ENCODE measurements around the gene NAT14.
"Not testable (repeated sequence)": the region's sequence is repeated elsewhere in the genome, so short reads cannot be mapped to it uniquely, and the experiment has no call there.

Gene NAT14

GRCh38 chr19:55487924-55488687 is 3.1 kb downstream of the NAT14 start, which contains the start of gene SSC5D:
Gene SSC5D, plus strand, starts transcription at chr19:55488436. Its CDS starts 154 bp downstream, at chr19:55488590.
- no peak for DNase-seq

- DNase-seq: no peak
These were observed 4.2 kb downstream of the NAT14 start for GRCh38 chr19:55488986-55489710.

- DNase-seq: no peak
These were observed 4.9 kb downstream of the NAT14 start for GRCh38 chr19:55489711-55490477.

GRCh38 chr19:55490478-55491432 is 5.8 kb downstream of the NAT14 start:
- no peak for DNase-seq

GRCh38 chr19:55491546-55492360 is 6.8 kb downstream of the NAT14 start:
- no peak for DNase-seq

- DNase-seq: no peak
These were observed 7.5 kb downstream of the NAT14 start for GRCh38 chr19:55492362-55492944.

- no peak for DNase-seq
These were observed 8.2 kb downstream of the NAT14 start for GRCh38 chr19:55493052-55493644.

- DNase-seq: no peak
These were observed 8.7 kb downstream of the NAT14 start for GRCh38 chr19:55493645-55494171.

GRCh38 chr19:55494172-55494761 is 9.3 kb downstream of the NAT14 start:
- DNase-seq: peak; percentile 56

- no peak for DNase-seq
These were observed 10.8 kb downstream of the NAT14 start for GRCh38 chr19:55495646-55496349.

GRCh38 chr19:55496820-55497219 is 11.8 kb downstream of the NAT14 start:
- DNase-seq: not testable (repeated sequence)

GRCh38 chr19:55497763-55498162 is 12.8 kb downstream of the NAT14 start:
- DNase-seq: no peak

GRCh38 chr19:55498246-55498840 is 13.4 kb downstream of the NAT14 start:
- no peak for DNase-seq

GRCh38 chr19:55500368-55500952 is 15.5 kb downstream of the NAT14 start:
- no peak for DNase-seq

- no peak for DNase-seq
These were observed 17.4 kb downstream of the NAT14 start for GRCh38 chr19:55502197-55502952.

- DNase-seq: no peak
These were observed 18.1 kb downstream of the NAT14 start for GRCh38 chr19:55503157-55503501.

- peak; percentile 75 for DNase-seq
These were observed 18.7 kb downstream of the NAT14 start for GRCh38 chr19:55503502-55504251.

Data from GOT3 (cell line).